HEK293 (cell line): ENCODE results near the gene SAMD5.

Experiments
- CTCF ChIA-PET: fragments of 350-600 bp; formaldehyde crosslinking; extraction: SDS; loops from one replicate; lab custom pipeline; 2021; ENCODE audit warnings: antibody characterized with exemption; lab: Yijun Ruan, JAX
- POLR2A ChIA-PET: fragments of 300-600 bp; formaldehyde crosslinking; extraction: SDS; loops from one replicate; lab custom pipeline; 2020; ENCODE audit warnings: antibody characterized with exemption, inconsistent platforms; lab: Yijun Ruan, JAX
- H3K27ac ChIP-seq: fragments of 200-500 bp; sonication (Bioruptor generic); 2 replicates; pipeline ENCODE4 v1.5.1; 2014; ENCODE audit warnings: low read depth, low read length, control low read depth, inconsistent platforms; ENCODE audit errors: extremely low read depth
- H3K36me3 ChIP-seq, 2 experiments: fragments of 200-500 bp in 1 of 2; sonication (Bioruptor generic) in 1 of 2; 1 replicate in 1 of 2; 2 replicates in 1 of 2; pipeline ENCODE4 v1.5.1; 2014 to 2017; ENCODE audit warnings: inconsistent platforms in 2 of 2, low read length in 2 of 2; ENCODE audit not compliant: control insufficient read depth in 2 of 2, insufficient read depth in 1 of 2
- H3K4me1 ChIP-seq: fragments of 200-500 bp; sonication (Bioruptor generic); 2 replicates; pipeline ENCODE4 v1.5.1; 2014; ENCODE audit warnings: mild to moderate bottlenecking, low read length, inconsistent platforms; ENCODE audit not compliant: control insufficient read depth, insufficient read depth
- H3K4me3 ChIP-seq: 2 replicates; pipeline ENCODE4 v1.5.1; 2011; ENCODE audit warnings: low read depth, mild to moderate bottlenecking, control low read depth, low read length, moderate library complexity
- H3K9me3 ChIP-seq: fragments of 200-500 bp; sonication (Bioruptor generic); 2 replicates; pipeline ENCODE4 v1.5.1; 2014; ENCODE audit warnings: low read depth, low read length, inconsistent platforms; ENCODE audit not compliant: control insufficient read depth, insufficient read depth
- GLIS2 ChIP-seq: fragments of 450-650 bp; formaldehyde crosslinking; IDR thresholded peaks from 2 replicates; pipeline ENCODE4 v1.5.1; 2016; ENCODE audit warnings: missing biosample characterization, missing genetic modification characterization
- HIC1 ChIP-seq: fragments of 450-650 bp; formaldehyde crosslinking; IDR thresholded peaks from 2 replicates; pipeline ENCODE4 v1.5.1; 2016; ENCODE audit warnings: missing biosample characterization, missing genetic modification characterization
- MZF1 ChIP-seq: fragments of 450-650 bp; formaldehyde crosslinking; IDR thresholded peaks from 2 replicates; pipeline ENCODE4 v1.5.1; 2017; ENCODE audit warnings: missing biosample characterization, missing genetic modification characterization, borderline replicate concordance
- OVOL3 ChIP-seq: fragments of 450-650 bp; formaldehyde crosslinking; IDR thresholded peaks from 2 replicates; pipeline ENCODE4 v1.5.1; 2016; ENCODE audit warnings: missing biosample characterization, missing genetic modification characterization
- ZBTB21 ChIP-seq: fragments of 450-650 bp; formaldehyde crosslinking; IDR thresholded peaks from 2 replicates; pipeline ENCODE4 v1.5.1; 2017; ENCODE audit warnings: missing biosample characterization, missing genetic modification characterization
- ZFP3 ChIP-seq: fragments of 450-650 bp; formaldehyde crosslinking; IDR thresholded peaks from 2 replicates; pipeline ENCODE4 v1.5.1; 2016; ENCODE audit warnings: low read depth, missing biosample characterization, missing genetic modification characterization
- ZNF121 ChIP-seq: fragments of 450-650 bp; formaldehyde crosslinking; IDR thresholded peaks from 2 replicates; pipeline ENCODE4 v1.5.1; 2016; ENCODE audit warnings: missing biosample characterization, missing genetic modification characterization
- ZNF146 ChIP-seq: fragments of 450-650 bp; formaldehyde crosslinking; IDR thresholded peaks from 2 replicates; pipeline ENCODE4 v1.5.1; 2016; ENCODE audit warnings: missing biosample characterization, missing genetic modification characterization
- ZNF155 ChIP-seq: fragments of 450-650 bp; formaldehyde crosslinking; IDR thresholded peaks from 2 replicates; pipeline ENCODE4 v1.5.1; 2016; ENCODE audit warnings: missing biosample characterization, missing genetic modification characterization
- ZNF169 ChIP-seq: fragments of 450-650 bp; formaldehyde crosslinking; IDR thresholded peaks from 2 replicates; pipeline ENCODE4 v1.5.1; 2016; ENCODE audit warnings: missing biosample characterization, missing genetic modification characterization
- ZNF416 ChIP-seq: fragments of 450-650 bp; formaldehyde crosslinking; IDR thresholded peaks from 2 replicates; pipeline ENCODE4 v1.5.1; 2016; ENCODE audit warnings: missing biosample characterization, missing genetic modification characterization
- ZNF514 ChIP-seq: fragments of 450-650 bp; formaldehyde crosslinking; IDR thresholded peaks from 2 replicates; pipeline ENCODE4 v1.5.1; 2016; ENCODE audit warnings: missing biosample characterization, missing genetic modification characterization
- ZNF529 ChIP-seq: fragments of 450-650 bp; formaldehyde crosslinking; IDR thresholded peaks from 2 replicates; pipeline ENCODE4 v1.5.1; 2017; ENCODE audit warnings: missing genetic modification characterization, missing biosample characterization; ENCODE audit not compliant: insufficient replicate concordance
- ZNF549 ChIP-seq: fragments of 450-650 bp; IDR thresholded peaks from 2 replicates; pipeline ENCODE4 v1.5.1; 2018; ENCODE audit warnings: missing biosample characterization, missing genetic modification characterization, mild to moderate bottlenecking, inconsistent platforms, moderate library complexity
- ZNF610 ChIP-seq: fragments of 450-650 bp; formaldehyde crosslinking; IDR thresholded peaks from 2 replicates; pipeline ENCODE4 v1.5.1; 2016; ENCODE audit warnings: missing biosample characterization, missing genetic modification characterization, borderline replicate concordance
- ZNF747 ChIP-seq: fragments of 450-650 bp; formaldehyde crosslinking; IDR thresholded peaks from 2 replicates; pipeline ENCODE4 v1.5.1; 2016; ENCODE audit warnings: missing biosample characterization, missing genetic modification characterization
- TF ChIP-seq, protein P1 (sequence below): fragments of 450-650 bp; formaldehyde crosslinking; IDR thresholded peaks from 2 replicates; pipeline ENCODE4 v1.5.1; 2016; ENCODE audit warnings: missing biosample characterization, missing genetic modification characterization
- TF ChIP-seq, protein P2 (sequence below): fragments of 450-650 bp; formaldehyde crosslinking; IDR thresholded peaks from 2 replicates; pipeline ENCODE4 v1.5.1; 2016; ENCODE audit warnings: missing biosample characterization, missing genetic modification characterization
- TF ChIP-seq, protein P3 (sequence below): fragments of 450-650 bp; formaldehyde crosslinking; conservative IDR thresholded peaks from 2 replicates; pipeline ENCODE4 v1.5.1; 2016; ENCODE audit warnings: low read depth, missing biosample characterization, missing genetic modification characterization

Gene SAMD5

GRCh38 chr6:147577488-147577887 is 69.0 kb downstream of the SAMD5 start:
- H3K36me3 ChIP-seq = no peaks in the 10 kb centered on the region
- ChIA-PET POLR2A (no interaction called here), CTCF (no interaction called here)

DNA sequence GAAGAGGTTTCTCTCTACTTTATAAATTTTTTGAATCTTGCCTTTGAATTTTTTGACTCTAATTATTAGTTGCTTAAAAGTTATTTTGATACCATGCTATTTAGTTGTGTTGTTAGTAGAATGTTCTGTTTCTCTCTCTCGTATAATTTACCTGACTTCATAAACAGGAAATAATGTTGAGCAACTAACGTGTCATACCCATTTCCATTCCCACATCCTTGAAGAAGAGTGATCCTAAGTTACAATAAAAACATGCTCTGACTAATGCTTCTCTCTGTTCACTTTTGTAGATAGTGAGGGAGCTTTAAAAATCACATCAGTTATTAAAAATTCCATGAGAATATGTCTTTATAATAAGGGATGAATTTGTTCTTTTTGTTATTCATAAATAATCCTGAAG is 69.7 kb downstream of the SAMD5 start:
- Histone ChIP-seq H3K4me1 (no peaks in the 10 kb centered on the region), H3K36me3 (no peaks in the 10 kb centered on the region), H3K4me3 (no peak overlapping the region), H3K27ac (no peak overlapping the region), H3K9me3 (no peaks in the 10 kb centered on the region)
- ChIA-PET POLR2A (no interaction called here), CTCF (interaction anchor here (0.8 kb wide), 1 partner anchor 26 kb away, joined by 3 read pairs; no protein-coding TSS in a partner anchor)
- TF ChIP-seq ZNF747 = no peak
- no peak for TF ChIP-seq ZNF169 (tag by site-specific recombination)
- no peak for TF ChIP-seq ZNF514 (tag by site-specific recombination)
- no peak for TF ChIP-seq HIC1 (tag by site-specific recombination)

More at GRCh38 chr6:147577488-147577887, 69.0 kb downstream of the SAMD5 start:
- no peaks in the 10 kb centered on the region for H3K4me1 ChIP-seq
- no peak overlapping the region for H3K4me3 ChIP-seq
- no peak overlapping the region for H3K27ac ChIP-seq
- no peaks in the 10 kb centered on the region for H3K9me3 ChIP-seq
- TF ChIP-seq, protein P1, sequence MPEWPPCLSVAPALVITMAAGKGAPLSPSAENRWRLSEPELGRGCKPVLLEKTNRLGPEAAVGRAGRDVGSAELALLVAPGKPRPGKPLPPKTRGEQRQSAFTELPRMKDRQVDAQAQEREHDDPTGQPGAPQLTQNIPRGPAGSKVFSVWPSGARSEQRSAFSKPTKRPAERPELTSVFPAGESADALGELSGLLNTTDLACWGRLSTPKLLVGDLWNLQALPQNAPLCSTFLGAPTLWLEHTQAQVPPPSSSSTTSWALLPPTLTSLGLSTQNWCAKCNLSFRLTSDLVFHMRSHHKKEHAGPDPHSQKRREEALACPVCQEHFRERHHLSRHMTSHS (tag by site-specific recombination) = no peak
- TF ChIP-seq ZNF610 (tag by site-specific recombination) (no peak), ZBTB21 (tag by site-specific recombination) (no peak), OVOL3 (tag by site-specific recombination) (no peak)
- TF ChIP-seq, protein P2, sequence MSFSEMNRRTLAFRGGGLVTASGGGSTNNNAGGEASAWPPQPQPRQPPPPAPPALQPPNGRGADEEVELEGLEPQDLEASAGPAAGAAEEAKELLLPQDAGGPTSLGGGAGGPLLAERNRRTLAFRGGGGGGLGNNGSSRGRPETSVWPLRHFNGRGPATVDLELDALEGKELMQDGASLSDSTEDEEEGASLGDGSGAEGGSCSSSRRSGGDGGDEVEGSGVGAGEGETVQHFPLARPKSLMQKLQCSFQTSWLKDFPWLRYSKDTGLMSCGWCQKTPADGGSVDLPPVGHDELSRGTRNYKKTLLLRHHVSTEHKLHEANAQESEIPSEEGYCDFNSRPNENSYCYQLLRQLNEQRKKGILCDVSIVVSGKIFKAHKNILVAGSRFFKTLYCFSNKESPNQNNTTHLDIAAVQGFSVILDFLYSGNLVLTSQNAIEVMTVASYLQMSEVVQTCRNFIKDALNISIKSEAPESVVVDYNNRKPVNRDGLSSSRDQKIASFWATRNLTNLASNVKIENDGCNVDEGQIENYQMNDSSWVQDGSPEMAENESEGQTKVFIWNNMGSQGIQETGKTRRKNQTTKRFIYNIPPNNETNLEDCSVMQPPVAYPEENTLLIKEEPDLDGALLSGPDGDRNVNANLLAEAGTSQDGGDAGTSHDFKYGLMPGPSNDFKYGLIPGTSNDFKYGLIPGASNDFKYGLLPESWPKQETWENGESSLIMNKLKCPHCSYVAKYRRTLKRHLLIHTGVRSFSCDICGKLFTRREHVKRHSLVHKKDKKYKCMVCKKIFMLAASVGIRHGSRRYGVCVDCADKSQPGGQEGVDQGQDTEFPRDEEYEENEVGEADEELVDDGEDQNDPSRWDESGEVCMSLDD (tag by site-specific recombination) = no peak

GRCh38 chr6:147578883-147579282 is 70.4 kb downstream of the SAMD5 start:
- ChIA-PET CTCF (interaction anchor here (0.8 kb wide), 1 partner anchor 25 kb away, joined by 3 read pairs; no protein-coding TSS in a partner anchor), POLR2A (no interaction called here)
- Histone ChIP-seq H3K4me3 (no peak overlapping the region), H3K27ac (no peak overlapping the region), H3K36me3 (no peaks in the 10 kb centered on the region), H3K9me3 (no peaks in the 10 kb centered on the region), H3K4me1 (no peaks in the 10 kb centered on the region)
- TF ChIP-seq ZNF121 (no peak), GLIS2 (no peak), MZF1 (tag by site-specific recombination) (no peak), ZFP3 (no peak), ZNF416 (tag by site-specific recombination) (no peak), ZNF155 (tag by site-specific recombination) (no peak), ZNF146 (tag by site-specific recombination) (no peak), ZNF549 (tag by site-specific recombination) (no peak), ZNF529 (tag by site-specific recombination) (no peak)
- TF ChIP-seq, protein P3, sequence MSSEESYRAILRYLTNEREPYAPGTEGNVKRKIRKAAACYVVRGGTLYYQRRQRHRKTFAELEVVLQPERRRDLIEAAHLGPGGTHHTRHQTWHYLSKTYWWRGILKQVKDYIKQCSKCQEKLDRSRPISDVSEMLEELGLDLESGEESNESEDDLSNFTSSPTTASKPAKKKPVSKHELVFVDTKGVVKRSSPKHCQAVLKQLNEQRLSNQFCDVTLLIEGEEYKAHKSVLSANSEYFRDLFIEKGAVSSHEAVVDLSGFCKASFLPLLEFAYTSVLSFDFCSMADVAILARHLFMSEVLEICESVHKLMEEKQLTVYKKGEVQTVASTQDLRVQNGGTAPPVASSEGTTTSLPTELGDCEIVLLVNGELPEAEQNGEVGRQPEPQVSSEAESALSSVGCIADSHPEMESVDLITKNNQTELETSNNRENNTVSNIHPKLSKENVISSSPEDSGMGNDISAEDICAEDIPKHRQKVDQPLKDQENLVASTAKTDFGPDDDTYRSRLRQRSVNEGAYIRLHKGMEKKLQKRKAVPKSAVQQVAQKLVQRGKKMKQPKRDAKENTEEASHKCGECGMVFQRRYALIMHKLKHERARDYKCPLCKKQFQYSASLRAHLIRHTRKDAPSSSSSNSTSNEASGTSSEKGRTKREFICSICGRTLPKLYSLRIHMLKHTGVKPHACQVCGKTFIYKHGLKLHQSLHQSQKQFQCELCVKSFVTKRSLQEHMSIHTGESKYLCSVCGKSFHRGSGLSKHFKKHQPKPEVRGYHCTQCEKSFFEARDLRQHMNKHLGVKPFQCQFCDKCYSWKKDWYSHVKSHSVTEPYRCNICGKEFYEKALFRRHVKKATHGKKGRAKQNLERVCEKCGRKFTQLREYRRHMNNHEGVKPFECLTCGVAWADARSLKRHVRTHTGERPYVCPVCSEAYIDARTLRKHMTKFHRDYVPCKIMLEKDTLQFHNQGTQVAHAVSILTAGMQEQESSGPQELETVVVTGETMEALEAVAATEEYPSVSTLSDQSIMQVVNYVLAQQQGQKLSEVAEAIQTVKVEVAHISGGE (tag by site-specific recombination) = no peak
